Activated CD8-positive, alpha-beta T cell treated with anti-CD3 and anti-CD28 coated beads, Interleukin-2, amount 10 ng/mL, durations not matched to agents 7 days and 5 days (primary cell): ENCODE results near the gene ANKRD33. TPM values are rescaled to one million over a fixed set of nuclear protein-coding genes. Genes with fewer than 3 reads are reported as not detected.
A peak's percentile ranks its signal among the peaks of the same experiment; 100 is the strongest.
"Not testable (repeated sequence)": the region's sequence is repeated elsewhere in the genome, so short reads cannot be mapped to it uniquely, and the experiment has no call there.

Source experiments
- ATAC-seq: fragments of 150-1000 bp; cut with Tn5 transposase; one replicate; pipeline ENCODE4 v1.10.0; 2021; ENCODE audit warnings: moderate library complexity
- CTCF ChIA-PET: fragments of 350-600 bp; sonication (Branson Sonifier 250); formaldehyde crosslinking; loops from one replicate; lab custom pipeline; 2021; ENCODE audit warnings: antibody characterized with exemption; lab: Charles Lee
- POLR2A ChIA-PET: fragments of 350-600 bp; sonication (Branson Sonifier 250); formaldehyde crosslinking; loops from one replicate; lab custom pipeline; 2021; ENCODE audit warnings: antibody characterized with exemption; lab: Charles Lee
- DNase-seq: peaks from one replicate; pipeline ENCODE4 v3.0.0-alpha.2; 2020
- H3K27ac Mint-ChIP-seq: one replicate; pipeline ENCODE4 v1.8.0; 2021; ENCODE audit warnings: mild to moderate bottlenecking, mixed read lengths
- H3K27me3 Mint-ChIP-seq: one replicate; pipeline ENCODE4 v1.8.0; 2021; ENCODE audit warnings: low read depth, mixed read lengths
- H3K36me3 Mint-ChIP-seq: one replicate; pipeline ENCODE4 v1.8.0; 2021; ENCODE audit warnings: low read depth, mixed read lengths
- H3K4me1 Mint-ChIP-seq: one replicate; pipeline ENCODE4 v1.8.0; 2021; ENCODE audit warnings: low read depth, mixed read lengths
- H3K4me3 Mint-ChIP-seq: one replicate; pipeline ENCODE4 v1.8.0; 2021; ENCODE audit warnings: mild to moderate bottlenecking, mixed read lengths
- H3K9me3 Mint-ChIP-seq: one replicate; pipeline ENCODE4 v1.8.0; 2022; ENCODE audit warnings: mixed read lengths; ENCODE audit not compliant: insufficient read depth
- total RNA-seq, 2 experiments: library from RNA; stranded (reverse); gene quantifications; one replicate each; pipeline ENCODE4 v1.2.3, GENCODE V29; 2021

The ANKRD33 gene
- total RNA-seq, 2 experiments from 2014 or later = not detected

DNA sequence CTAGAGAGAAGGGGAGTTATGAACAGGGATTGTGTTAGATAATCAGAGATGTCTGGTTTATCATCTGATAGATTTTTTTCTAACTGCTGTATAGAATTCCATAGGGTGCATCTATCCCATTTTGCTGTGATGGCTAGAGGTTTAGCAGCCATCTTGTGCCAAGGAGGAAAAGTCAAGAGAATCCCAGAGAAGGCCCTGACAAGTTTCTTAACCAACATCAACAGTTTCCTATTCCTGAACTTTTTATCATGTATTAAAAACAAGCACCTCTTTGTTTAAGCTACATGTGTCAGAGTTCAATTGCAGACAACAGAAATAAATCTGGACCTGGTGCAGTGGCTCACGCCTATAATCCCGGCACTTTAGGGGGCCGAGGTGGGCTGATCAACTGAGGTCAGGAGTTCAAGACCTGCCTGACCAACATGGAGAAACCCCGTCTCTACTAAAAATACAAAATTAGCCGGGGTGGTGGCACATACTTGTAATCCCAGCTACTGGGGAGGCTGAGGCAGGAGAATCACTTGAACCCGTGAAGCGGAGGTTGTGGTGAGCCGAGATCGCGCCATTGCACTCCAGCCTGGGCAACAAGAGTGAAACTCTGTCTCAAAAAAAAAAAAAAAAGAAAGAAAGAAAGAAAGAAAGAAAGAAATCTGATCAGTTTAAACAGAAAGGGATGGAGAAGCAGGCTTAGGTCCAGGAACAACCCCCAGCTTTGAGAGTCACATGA lies 2.4 kb upstream of the ANKRD33 start:
- not testable (repeated sequence) for H3K36me3 Mint-ChIP-seq, ATAC-seq, H3K27me3 Mint-ChIP-seq, DNase-seq, H3K9me3 Mint-ChIP-seq
- POLR2A ChIA-PET = interaction anchor here (0.6 to 1.1 kb wide), 3 partner anchors 11 to 104 kb away, joined by 3 read pairs; no protein-coding TSS in a partner anchor
- Mint-ChIP-seq H3K4me1 (peaks cover 17% of the 10 kb centered on the region), H3K4me3 (peak overlapping the region; percentile 28), H3K27ac (peak overlapping the region; percentile 93)
- CTCF ChIA-PET = interaction anchor here (0.6 to 2.3 kb wide), 13 partner anchors 9 to 465 kb away, joined by 3 to 20 read pairs (median 4); no protein-coding TSS in a partner anchor

DNA sequence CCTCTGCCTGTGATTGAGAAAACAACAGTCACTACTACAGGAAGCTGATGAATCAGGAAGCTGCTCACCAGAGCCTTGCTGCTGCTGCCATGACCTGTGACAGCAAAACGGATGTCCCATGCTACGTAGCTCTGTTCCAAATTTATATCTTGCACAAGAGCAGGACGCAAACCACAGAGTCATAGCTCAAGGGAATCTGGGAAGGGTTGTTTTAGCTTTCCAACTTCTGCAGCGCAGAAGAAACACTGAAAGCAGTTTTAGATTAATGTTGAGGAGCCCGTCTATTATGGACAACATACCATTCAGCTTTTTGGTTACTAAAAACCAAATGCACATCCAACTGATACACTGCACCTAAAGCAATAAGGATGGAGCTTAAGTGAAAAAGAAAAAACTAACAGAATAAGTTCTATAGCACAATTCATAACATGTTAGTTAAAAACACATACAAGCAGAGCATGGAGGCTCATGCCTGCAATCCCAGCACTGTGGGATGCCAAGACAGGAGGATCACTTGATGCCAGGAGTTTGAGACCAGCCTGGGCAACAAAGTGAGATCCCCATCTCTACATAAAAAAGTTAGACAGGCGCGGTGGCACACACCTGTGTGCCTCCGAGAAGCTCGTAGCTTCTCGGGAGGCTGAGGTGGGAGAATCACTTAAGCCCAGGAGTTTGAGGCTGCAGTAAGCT lies 1.7 kb upstream of the ANKRD33 start:
- Mint-ChIP-seq H3K4me1 (peaks cover 17% of the 10 kb centered on the region), H3K9me3 (no peaks in the 10 kb centered on the region), H3K27ac (peak overlapping the region; percentile 93), H3K27me3 (peaks cover 2% of the 10 kb centered on the region), H3K4me3 (peak overlapping the region; percentile 28), H3K36me3 (no peaks in the 10 kb centered on the region)
- ATAC-seq = peak; percentile 91
- ChIA-PET POLR2A (interaction anchor here (0.6 to 1.1 kb wide), 5 partner anchors 12 to 137 kb away, joined by 3 read pairs; no protein-coding TSS in a partner anchor), CTCF (interaction anchor here (0.7 to 2.3 kb wide), 12 partner anchors 8 to 465 kb away, joined by 3 to 20 read pairs (median 4); no protein-coding TSS in a partner anchor)
- peak; percentile 75 for DNase-seq

DNA sequence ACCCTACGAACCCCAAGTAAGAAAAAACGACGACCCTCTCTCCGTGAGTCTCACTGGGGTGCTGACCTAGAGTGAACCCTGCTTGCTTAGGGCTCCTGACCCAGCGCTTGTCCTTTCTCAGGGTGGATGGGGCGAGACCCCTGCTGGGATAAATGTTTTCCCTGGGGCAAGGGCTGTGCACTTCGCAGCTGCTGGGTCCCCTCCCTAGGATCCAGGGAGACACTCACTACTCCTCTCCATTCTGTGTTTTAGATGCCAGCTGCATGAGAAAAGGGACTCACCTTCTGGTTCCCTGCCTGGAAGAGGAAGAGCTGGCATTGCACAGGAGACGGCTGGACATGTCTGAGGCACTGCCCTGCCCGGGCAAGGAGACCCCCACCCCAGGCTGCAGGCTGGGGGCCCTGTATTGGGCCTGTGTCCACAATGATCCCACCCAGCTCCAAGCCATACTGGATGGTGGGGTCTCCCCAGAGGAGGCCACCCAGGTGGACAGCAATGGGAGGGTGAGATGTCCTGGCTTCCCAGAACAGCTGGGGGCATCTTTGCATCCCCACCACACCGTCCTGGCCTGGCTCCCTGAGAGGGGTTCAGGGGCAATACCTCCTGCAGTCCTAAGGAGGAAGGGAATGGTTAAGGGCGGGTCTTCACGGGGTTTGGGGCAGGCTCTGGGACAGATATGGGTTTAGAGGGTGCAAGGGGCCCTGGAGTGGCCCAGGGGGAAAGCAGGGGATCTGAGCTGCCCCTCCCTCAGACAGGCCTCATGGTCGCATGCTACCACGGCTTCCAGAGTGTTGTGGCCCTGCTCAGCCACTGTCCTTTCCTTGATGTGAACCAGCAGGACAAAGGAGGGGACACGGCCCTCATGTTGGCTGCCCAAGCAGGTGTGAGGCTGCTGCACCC lies 663 bp downstream of the ANKRD33 start:
- DNase-seq (no peak), ATAC-seq (no peak)
- H3K4me3 Mint-ChIP-seq = no peak overlapping the region
- peaks cover 5% of the 10 kb centered on the region for H3K27me3 Mint-ChIP-seq
- ChIA-PET CTCF (interaction anchor here (1.2 to 2.0 kb wide), 2 partner anchors 35 to 134 kb away, joined by 3 to 8 read pairs; no protein-coding TSS in a partner anchor), POLR2A (no interaction called here)
- H3K4me1 Mint-ChIP-seq = peaks cover 17% of the 10 kb centered on the region
- H3K27ac Mint-ChIP-seq = no peak overlapping the region
- no peaks in the 10 kb centered on the region for H3K36me3 Mint-ChIP-seq
- H3K9me3 Mint-ChIP-seq = no peaks in the 10 kb centered on the region

GRCh38 chr12:51889216-51890132 lies 1.6 kb downstream of the ANKRD33 start:
- no peak for DNase-seq
- ChIA-PET CTCF (interaction anchor here (0.9 to 2.0 kb wide), 3 partner anchors 34 to 136 kb away, joined by 3 to 8 read pairs (median 4); no protein-coding TSS in a partner anchor), POLR2A (no interaction called here)
- no peaks in the 10 kb centered on the region for H3K36me3 Mint-ChIP-seq
- no peak overlapping the region for H3K4me3 Mint-ChIP-seq
- ATAC-seq = no peak
- H3K27me3 Mint-ChIP-seq = peaks cover 5% of the 10 kb centered on the region
- H3K27ac Mint-ChIP-seq = no peak overlapping the region
- no peaks in the 10 kb centered on the region for H3K9me3 Mint-ChIP-seq
- peaks cover 17% of the 10 kb centered on the region for H3K4me1 Mint-ChIP-seq

DNA sequence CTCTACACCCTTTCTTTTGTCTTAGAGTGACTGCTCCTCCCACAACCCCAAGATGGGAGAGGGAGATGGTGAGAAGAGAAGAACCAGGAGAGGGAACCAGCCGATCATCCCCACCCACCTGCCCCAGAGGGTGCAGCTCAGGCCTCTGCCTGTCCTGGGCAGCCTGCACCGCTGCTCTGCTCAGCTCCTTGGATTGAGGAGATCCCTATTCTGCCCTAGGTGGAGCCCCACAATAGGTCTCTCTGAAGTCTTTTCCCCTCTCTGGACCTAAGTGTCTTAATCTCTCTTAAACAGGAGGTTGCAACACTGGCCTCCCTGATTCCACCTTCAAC lies 2.2 kb downstream of the ANKRD33 start:
- ATAC-seq (no peak), DNase-seq (no peak)
- H3K27ac Mint-ChIP-seq = no peak overlapping the region
- peaks cover 15% of the 10 kb centered on the region for H3K4me1 Mint-ChIP-seq
- peaks cover 3% of the 10 kb centered on the region for H3K27me3 Mint-ChIP-seq
- ChIA-PET POLR2A (no interaction called here), CTCF (interaction anchor here (0.9 to 2.0 kb wide), 2 partner anchors 33 to 135 kb away, joined by 4 to 8 read pairs; no protein-coding TSS in a partner anchor)
- no peaks in the 10 kb centered on the region for H3K9me3 Mint-ChIP-seq
- H3K36me3 Mint-ChIP-seq = no peaks in the 10 kb centered on the region
- H3K4me3 Mint-ChIP-seq = no peak overlapping the region

DNA sequence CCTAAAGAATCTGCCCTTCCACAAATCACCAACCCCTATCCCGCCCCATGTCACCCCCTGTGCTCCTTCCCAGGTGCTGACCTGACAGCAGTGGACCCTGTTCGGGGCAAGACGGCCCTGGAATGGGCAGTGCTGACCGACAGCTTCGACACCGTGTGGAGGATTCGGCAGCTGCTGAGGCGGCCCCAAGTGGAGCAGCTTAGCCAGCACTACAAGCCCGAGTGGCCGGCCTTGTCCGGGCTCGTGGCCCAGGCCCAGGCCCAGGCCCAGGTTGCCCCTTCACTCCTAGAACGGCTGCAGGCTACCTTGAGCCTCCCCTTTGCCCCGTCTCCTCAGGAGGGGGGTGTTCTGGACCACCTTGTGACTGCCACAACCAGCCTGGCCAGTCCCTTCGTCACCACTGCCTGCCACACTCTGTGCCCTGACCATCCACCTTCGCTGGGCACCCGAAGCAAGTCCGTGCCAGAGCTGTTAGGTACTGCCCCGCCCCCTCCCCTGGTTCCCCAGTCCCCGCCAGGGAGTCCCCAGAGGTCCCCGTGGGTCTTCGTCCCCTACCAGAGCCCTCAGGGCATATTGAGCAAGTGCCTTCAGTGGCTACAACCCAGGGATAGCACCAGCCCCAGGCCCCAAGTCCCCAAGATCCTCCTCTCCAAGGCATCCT lies 2.7 kb downstream of the ANKRD33 start:
- CTCF ChIA-PET = interaction anchor here (0.7 to 2.0 kb wide), 2 partner anchors 32 to 93 kb away, joined by 3 to 8 read pairs; no protein-coding TSS in a partner anchor
- Mint-ChIP-seq H3K27me3 (peaks cover 3% of the 10 kb centered on the region), H3K9me3 (no peaks in the 10 kb centered on the region), H3K4me3 (no peak overlapping the region), H3K27ac (no peak overlapping the region), H3K4me1 (peaks cover 13% of the 10 kb centered on the region), H3K36me3 (no peaks in the 10 kb centered on the region)
- ATAC-seq = no peak
- POLR2A ChIA-PET = no interaction called here
- no peak for DNase-seq

- no peak for ATAC-seq
- CTCF ChIA-PET = interaction anchor here (1.7 to 3.3 kb wide), 2 partner anchors 14 to 134 kb away, joined by 4 to 9 read pairs; no protein-coding TSS in a partner anchor
- no peak for DNase-seq
- no peak overlapping the region for H3K27ac Mint-ChIP-seq
- POLR2A ChIA-PET = no interaction called here
- peaks cover 6% of the 10 kb centered on the region for H3K27me3 Mint-ChIP-seq
- H3K4me1 Mint-ChIP-seq = peaks cover 5% of the 10 kb centered on the region
- no peak overlapping the region for H3K4me3 Mint-ChIP-seq
- H3K36me3 Mint-ChIP-seq = no peaks in the 10 kb centered on the region
- no peaks in the 10 kb centered on the region for H3K9me3 Mint-ChIP-seq
These were observed 3.9 kb downstream of the ANKRD33 start for GRCh38 chr12:51891843-51892242.

GRCh38 chr12:51893786-51894185 lies 5.9 kb downstream of the ANKRD33 start:
- Mint-ChIP-seq H3K27me3 (peaks cover 9% of the 10 kb centered on the region), H3K36me3 (no peaks in the 10 kb centered on the region), H3K9me3 (no peaks in the 10 kb centered on the region), H3K27ac (no peak overlapping the region), H3K4me1 (peaks cover 3% of the 10 kb centered on the region), H3K4me3 (no peak overlapping the region)
- ChIA-PET POLR2A (no interaction called here), CTCF (interaction anchor here (1.1 to 3.3 kb wide), 2 partner anchors 8 to 132 kb away, joined by 3 to 9 read pairs; no protein-coding TSS in a partner anchor)
- ATAC-seq = no peak
- no peak for DNase-seq

GRCh38 chr12:51895378-51896135 lies 7.7 kb downstream of the ANKRD33 start:
- no peak for ATAC-seq

More at GRCh38 chr12:51895378-51896135, 7.7 kb downstream of the ANKRD33 start:
- Mint-ChIP-seq H3K27me3 (peaks cover 9% of the 10 kb centered on the region), H3K4me1 (peaks cover 3% of the 10 kb centered on the region), H3K4me3 (no peak overlapping the region), H3K9me3 (no peaks in the 10 kb centered on the region), H3K36me3 (no peaks in the 10 kb centered on the region), H3K27ac (no peak overlapping the region)
- DNase-seq = no peak
- CTCF ChIA-PET = no interaction called here
- POLR2A ChIA-PET = no interaction called here
